ENCODE data around the gene TEAD3.

GRCh38 chr6:35483490-35483889 lies 13.4 kb downstream of the TEAD3 start:
- TF ChIP-seq CTCF (IDR thresholded peaks at IDR 0.05; ENCODE audit: low read depth, low read length, missing input control) (no peak), SP1 (IDR thresholded peaks at IDR 0.05) (no peak), EGR1 (IDR thresholded peaks at IDR 0.05; ENCODE audit: low read depth in 2 of 2) (no peak), ATF3 (IDR thresholded peaks at IDR 0.05) (no peak), TAF1 (conservative IDR thresholded peaks at IDR 0.05) (no peak), REST (IDR thresholded peaks at IDR 0.05) (no peak), MAX (IDR thresholded peaks at IDR 0.05) (no peak)

Data from liver (tissue), 3 donors.